GM20000 (cell line): ENCODE measurements around the gene ADD3.

Experiments used
- DNase-seq: peaks from one replicate; pipeline ENCODE4 v3.0.0; 2012; ENCODE audit warnings: low spot score
- CTCF ChIP-seq: IDR thresholded peaks from 2 replicates; pipeline ENCODE4 v1.5.1; 2012; ENCODE audit warnings: mild to moderate bottlenecking, control low read depth; ENCODE audit errors: extremely low read depth, missing control alignments

ADD3 gene

GRCh38 chr10:110016039-110016438, 8.3 kb downstream of the ADD3 start:
- peak; percentile 1 for TF ChIP-seq CTCF
- DNase-seq, result no peak

DNA sequence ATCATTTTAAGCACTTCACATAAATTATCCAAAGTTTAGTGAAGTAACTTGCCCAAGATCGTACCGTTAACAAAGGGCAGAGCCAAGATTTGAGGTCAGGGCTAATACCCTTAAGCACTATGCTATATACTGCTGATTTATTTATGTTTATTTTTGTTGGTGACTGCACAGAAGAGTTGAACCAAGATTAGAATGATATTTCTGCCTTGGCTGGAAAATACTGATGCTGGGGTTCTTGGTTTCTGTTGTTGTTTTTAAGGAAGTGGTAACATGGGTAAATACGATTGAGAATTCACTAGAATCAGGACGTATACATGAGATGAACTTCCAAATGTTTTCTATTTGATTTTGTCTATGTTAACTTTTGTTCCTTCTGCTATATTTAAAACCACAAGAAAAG, 9.3 kb downstream of the ADD3 start:
- DNase-seq, result no peak
- TF ChIP-seq CTCF, result no peak

GRCh38 chr10:110017907-110018306, 10.1 kb downstream of the ADD3 start:
- DNase-seq, result no peak
- no peak for TF ChIP-seq CTCF

DNA sequence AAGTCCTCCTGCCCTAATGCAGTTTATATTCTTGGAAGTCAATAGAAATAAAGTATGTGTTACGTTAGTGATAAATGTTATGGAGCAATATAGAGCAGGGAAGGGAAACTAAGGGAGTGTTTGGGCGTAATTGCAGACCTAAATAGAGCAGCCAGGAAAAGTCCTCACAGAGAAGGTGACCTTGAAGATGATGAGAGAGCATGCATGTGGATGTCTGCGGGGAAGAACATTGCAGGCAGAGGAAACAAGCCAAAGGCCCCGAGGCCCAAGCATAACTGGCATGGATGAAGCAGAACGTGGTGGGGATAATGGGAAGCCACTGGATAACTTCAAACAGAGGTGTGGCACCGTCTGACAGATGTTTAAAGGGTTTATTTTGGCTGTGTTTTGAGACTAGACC, 12.5 kb downstream of the ADD3 start:
- TF ChIP-seq CTCF, result no peak
- DNase-seq, result no peak

GRCh38 chr10:110022716-110023504, 15.1 kb downstream of the ADD3 start:
- no peak for DNase-seq
- no peak for TF ChIP-seq CTCF

DNA sequence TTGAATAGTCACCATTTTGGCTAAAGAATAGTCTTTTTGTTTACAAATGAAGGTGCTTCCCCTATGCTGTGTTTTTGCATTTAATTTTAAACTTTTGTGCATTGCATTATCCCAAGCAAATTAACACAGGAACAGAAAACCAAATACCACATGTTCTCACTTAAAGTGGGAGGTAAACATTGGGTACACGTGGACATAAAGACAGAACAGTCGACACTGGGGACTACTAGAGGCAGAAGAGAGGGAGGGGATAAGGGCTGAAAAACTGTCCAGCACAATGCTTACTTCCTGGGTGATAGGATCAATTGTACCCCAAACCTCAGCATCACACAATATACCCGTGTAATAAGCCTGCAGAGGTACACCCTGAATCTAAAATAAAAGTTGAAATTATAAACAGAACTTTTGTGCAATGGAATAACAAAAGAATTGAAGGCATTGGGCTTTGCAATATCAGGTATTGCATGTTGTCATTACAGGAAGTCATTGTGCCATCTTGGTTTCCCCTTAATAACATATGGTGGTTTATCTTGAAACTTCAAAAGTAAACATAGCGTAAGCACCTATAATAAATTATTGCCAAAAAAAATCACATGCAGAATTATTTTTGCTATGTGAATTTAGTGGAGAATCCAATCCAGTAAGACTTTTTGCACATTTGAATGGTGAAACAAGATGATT, 16.1 kb downstream of the ADD3 start:
- no peak for TF ChIP-seq CTCF
- DNase-seq, result no peak

- no peak for TF ChIP-seq CTCF
- no peak for DNase-seq
These were observed 21.7 kb downstream of the ADD3 start for GRCh38 chr10:110029450-110029849.
